ENCODE results near the gene GRIP1.

The GRIP1 gene

GRCh38 chr12:66417217-66417616 lies 261.7 kb downstream of the GRIP1 start:
- TF ChIP-seq, protein P1, sequence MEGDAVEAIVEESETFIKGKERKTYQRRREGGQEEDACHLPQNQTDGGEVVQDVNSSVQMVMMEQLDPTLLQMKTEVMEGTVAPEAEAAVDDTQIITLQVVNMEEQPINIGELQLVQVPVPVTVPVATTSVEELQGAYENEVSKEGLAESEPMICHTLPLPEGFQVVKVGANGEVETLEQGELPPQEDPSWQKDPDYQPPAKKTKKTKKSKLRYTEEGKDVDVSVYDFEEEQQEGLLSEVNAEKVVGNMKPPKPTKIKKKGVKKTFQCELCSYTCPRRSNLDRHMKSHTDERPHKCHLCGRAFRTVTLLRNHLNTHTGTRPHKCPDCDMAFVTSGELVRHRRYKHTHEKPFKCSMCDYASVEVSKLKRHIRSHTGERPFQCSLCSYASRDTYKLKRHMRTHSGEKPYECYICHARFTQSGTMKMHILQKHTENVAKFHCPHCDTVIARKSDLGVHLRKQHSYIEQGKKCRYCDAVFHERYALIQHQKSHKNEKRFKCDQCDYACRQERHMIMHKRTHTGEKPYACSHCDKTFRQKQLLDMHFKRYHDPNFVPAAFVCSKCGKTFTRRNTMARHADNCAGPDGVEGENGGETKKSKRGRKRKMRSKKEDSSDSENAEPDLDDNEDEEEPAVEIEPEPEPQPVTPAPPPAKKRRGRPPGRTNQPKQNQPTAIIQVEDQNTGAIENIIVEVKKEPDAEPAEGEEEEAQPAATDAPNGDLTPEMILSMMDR (IDR thresholded peaks at IDR 0.05), result no peak

GRCh38 chr12:66409195-66409871 lies 269.5 kb downstream of the GRIP1 start:
- TF ChIP-seq, protein P1 (IDR thresholded peaks at IDR 0.05), result peak; percentile 76

GRCh38 chr12:66405395-66405794 lies 273.5 kb downstream of the GRIP1 start:
- TF ChIP-seq, protein P1 (IDR thresholded peaks at IDR 0.05), result no peak

- TF ChIP-seq, protein P1 (IDR thresholded peaks at IDR 0.05), result no peak
Observed at GRCh38 chr12:66403746-66404145, 275.1 kb downstream of the GRIP1 start.

DNA sequence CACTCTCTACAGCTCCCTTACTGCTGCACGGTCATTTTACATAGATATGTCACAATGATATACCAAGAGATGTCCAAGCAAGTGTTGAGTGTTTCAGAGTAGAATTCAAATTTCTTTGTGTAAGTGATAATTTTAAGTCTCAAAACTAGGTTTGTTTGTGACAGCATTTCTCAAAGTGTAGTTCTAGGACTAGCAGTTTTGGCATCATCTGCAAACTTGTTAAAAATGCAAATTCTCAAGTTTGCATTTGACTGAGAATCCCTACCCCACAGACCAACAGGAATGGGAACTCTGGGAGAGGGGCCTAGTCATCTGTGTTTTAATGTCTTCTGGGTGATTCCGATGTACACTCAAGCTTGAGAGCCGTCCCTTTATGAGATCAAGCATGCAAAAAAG lies 279.0 kb downstream of the GRIP1 start:
- TF ChIP-seq, protein P1 (IDR thresholded peaks at IDR 0.05), result no peak

- TF ChIP-seq, protein P1 (IDR thresholded peaks at IDR 0.05), result no peak
Observed at GRCh38 chr12:66398931-66399910, 279.7 kb downstream of the GRIP1 start.

GRCh38 chr12:66397574-66398290 lies 281.1 kb downstream of the GRIP1 start:
- TF ChIP-seq, protein P1 (IDR thresholded peaks at IDR 0.05), result no peak

Measured in LNCAP (cell line).